Airway epithelial cell (primary cell): Measurements from ENCODE around the gene RND3. TPM values are rescaled to one million over a fixed set of nuclear protein-coding genes. Genes with fewer than 3 reads are reported as not detected.

Experiments used
- total RNA-seq: library from RNA; depleted of rRNA; stranded (reverse); fragments of >200 nt; gene quantifications from 2 replicates; pipeline ENCODE4 v1.2.3, GENCODE V29; 2015

Gene RND3
- total RNA-seq, result 45.8 and 50.6 TPM in 2 replicates

GRCh38 chr2:150487537-150488429 lies at the start of gene RND3:
Gene RND3 (minus strand): TSS chr2:150487667. CDS start chr2:150487417, 250 bp downstream.

